Measurements from ENCODE around the gene ARHGAP42.

Gene ARHGAP42

DNA sequence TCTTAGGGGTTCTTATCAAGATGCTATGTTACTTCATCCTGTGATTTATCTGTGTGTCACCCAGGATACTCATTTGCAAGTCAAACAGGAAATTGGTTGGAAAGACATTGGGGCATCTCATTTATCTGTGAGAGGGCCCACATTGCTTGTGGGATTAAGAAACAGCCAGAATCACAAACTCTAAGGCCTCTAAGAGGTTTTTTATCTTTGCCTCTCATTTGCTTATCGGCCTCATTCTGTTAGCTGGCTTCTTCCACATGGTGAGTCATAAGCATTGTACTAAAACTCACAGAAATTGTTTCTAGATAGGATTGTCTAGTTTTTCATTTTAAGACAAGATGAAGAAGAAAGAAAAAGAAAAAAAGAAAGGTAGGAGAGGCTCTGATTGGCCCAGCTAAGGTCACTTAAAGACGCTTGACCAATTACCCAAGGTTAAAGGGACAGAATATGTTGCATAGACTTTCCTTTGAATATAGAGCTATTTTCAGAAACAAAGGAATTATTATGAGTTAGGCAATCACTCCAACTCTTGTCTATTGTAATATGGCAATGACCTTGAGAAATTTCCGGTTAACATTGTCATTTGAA, 121.9 kb downstream of the ARHGAP42 start:
- DNase-seq: no peak

DNA sequence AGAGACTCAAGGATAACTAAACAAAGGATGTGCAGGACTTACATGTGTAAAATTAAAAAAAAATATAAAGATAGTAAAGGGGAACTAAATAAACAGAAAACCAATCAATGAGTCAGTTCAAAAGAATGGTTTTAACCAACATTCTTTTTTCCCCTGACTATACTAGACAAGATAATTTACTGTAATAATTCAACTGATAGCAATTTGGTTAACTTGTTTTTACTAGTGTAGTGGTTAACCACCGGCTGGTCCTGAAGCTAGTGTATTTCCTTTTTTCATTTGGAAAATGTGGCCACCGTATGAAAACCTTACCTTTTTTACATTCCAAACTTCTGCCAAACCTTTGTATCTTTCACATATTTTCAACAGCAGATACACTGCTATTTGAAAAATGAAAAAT, 123.1 kb downstream of the ARHGAP42 start:
- DNase-seq: no peak

DNA sequence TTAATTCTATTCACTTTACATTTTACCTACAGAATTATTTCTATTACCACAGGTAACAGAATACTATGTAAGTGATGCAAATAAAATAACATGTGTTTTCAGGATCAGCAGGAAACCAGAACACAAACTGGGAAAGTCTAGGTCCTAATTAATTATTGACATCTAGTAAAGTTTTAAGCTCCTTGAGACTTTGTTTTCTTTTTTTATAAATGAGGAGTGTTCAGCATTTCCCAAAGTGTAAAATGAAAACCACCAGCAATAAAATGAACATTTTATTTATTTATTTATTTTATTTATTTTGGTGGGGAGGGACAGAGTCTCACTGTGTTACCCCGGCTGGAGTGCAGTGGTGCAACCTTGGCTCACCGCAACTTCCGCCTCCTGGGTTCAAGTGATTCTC, 123.6 kb downstream of the ARHGAP42 start:
- no peak for DNase-seq

DNA sequence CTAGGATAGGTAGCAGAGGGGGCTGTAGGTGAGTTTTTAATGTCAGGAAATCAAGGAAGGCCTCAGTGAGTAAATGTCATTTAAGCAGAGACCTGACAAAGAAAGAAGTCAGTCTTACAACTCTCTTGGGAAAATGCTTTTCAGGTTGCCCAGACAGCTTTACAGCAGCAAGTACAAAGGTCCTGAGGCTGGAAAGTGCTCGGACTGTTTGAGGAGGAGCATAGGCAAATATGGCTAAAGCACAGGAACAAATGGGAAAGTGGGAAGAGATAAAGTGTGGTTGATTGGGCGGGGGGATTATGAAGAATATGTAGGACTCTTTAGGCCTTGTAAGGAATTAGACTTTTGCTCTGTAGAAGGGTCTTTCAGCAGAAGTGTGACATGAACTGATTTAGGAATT, 125.4 kb downstream of the ARHGAP42 start:
- no peak for DNase-seq

DNA sequence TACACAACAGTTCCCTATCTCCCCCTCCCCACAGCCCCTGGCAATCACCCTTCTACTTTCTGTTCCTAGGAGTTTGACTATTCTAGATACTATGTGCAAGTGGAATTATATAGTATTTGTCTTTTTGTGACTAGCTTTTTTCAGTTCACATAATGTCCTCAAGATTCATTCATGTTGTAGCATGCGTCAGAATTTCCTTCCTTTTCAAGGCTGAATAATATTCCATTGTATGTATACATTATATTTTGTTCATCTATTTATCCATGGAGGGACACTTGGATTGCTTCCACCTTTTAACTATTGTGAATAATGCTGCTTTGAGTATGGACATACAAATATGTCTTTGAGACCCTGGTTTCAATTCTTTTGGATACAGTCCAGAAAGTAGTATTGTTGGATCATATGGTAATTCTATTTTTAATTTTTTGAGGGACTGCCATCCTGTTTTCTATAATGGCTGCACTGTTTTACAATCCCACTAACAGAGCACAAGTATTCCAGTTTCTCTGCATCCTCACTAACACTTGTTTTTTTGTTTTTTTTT, 128.8 kb downstream of the ARHGAP42 start:
- no peak for DNase-seq

DNA sequence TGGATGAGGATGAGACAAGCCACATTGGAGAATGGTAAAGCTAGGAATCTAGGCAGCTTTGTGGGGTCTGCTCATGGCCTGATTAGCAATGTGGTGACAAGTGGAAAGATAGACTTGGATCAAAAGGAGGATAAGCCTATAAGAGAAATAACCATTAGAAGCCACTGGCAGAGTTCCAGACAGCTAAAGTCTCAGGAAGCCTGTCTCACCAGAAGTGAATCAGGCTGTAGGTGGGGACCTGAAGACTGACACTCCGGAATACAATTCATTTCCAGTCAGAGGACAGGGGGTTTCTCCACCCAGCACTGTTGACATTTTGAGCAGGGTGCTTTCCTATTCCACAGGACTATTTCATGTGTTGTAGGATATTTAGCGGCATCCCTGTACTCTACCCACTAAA, 129.7 kb downstream of the ARHGAP42 start:
- no peak for DNase-seq

DNA sequence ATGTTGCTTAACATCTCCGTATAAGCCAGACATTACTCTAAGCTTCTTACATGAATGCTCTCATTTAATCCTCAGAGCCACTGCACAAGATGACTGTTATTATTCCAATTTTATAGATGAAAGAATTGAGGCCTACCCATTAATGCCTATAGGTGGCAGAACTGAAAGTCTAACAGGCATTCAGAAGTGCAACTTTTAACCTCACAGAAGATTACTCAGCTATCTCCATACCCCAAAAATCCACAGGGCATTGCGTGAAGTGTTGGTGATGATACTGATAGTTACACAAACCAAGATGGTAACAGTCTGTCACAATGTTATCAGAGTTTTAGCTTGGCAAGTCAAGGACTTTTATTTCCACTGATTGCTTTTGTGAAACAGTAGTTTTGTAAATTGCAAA, 130.5 kb downstream of the ARHGAP42 start:
- DNase-seq: no peak

DNA sequence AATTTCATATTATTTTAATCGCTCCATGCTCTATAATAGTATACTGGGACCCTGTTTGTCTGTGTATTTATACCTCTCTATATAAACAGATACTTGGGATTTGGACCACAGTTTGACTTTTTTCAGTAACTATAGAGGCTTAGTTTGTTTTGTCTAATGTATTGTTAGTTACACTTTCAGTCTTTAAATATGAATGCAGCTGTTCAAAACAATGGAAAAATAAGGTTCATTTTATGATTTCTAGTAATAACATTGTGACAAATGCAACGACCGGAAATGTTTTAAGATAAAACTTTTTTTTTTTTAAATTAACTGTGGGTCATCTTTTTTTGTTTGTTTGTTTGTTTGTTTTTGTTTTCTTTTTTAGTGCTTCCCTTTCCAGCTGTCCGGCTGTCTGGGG, 133.5 kb downstream of the ARHGAP42 start:
- no peak for DNase-seq

DNA sequence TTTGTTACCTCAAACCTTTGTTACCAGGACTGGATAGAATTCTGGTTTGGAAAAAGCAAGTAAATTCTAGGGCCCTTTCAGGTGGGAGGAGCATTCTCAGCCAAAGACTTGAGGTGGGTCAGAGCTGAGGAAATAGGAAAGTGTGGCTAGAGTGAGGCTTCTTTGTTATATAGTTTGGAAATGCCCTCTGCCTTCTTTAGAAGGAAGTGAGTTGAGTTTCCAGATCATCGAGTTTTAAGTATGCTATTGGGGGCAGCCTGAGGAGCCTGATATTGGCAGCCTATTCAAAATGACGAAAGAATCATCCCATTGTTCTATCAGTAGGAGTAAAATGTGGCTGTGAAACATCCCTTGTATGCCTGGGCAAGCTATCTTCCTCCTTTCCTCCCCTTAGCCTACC, 134.1 kb downstream of the ARHGAP42 start:
- DNase-seq: no peak

DNA sequence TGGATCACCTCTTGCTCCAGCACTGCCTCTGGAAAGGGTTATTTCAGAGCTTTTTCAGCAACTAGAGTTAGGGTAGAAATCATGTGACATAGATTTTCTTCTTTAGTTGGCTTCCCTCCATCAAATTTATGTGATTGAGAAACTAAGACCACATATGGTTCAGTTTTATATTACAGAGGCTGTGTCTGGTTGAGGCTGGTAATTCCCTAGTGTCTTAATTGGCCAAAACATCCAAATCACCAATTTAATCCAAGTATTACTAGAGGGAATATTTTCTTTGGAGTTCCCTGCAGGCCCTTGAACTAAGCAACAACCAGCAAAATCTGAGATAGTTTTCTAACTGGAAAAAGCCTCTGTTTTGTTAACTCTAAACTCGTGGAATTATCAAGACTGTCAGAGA, 136.3 kb downstream of the ARHGAP42 start:
- no peak for DNase-seq

DNA sequence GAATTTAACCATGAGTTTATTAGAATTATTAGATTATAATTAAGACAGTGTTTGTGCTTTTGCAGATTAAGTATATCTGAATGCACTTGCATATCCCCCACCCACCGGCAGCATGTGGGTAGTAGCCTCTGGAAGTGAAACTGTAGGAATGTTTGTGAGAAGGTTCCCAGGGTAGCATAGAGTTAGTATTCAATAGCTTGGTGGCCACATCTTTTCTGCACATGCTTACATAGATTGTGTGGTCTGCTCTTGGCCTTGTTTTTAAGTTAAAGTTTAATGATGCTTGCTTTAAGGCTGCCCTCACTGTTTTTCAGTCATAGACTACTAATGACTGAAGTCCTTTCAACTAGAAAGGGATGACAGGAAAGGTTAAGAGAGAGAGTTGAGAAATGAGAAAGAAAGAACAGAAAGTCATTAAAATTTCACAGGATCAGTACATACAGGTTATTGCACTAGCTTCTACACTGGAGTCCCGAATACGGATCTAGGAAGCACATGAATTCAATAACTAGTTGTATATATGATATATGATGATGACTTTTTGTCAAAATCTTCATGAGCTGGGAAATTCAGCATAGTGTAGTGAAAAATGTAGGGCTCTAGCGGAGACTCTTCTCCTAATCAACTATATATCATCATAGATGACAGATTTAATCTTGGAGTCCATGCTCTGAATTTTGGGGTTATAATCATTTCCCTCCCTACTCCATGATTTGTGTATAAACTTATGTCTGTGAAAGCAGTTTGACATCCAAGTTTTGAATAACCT, 137.1 kb downstream of the ARHGAP42 start:
- no peak for DNase-seq

DNA sequence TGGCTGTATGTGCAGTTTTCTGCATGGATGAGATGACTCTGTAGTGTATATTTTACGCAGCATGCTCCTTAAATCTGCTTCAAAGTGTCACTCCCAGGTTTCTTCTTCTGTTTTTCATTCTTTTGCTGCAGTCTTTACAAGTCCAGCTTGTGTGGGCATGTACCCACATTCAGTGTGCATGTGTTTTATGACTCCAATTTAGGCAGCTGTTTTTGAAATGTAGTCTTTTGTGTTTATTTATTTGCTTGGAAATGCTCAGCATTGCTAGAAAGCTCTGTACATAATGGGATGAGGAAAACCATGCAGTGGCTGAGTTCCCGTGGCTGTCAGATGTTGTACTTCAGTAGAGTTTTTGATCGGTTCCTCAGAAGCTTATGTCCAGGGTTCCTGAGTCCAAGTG, 138.5 kb downstream of the ARHGAP42 start:
- DNase-seq: no peak

DNA sequence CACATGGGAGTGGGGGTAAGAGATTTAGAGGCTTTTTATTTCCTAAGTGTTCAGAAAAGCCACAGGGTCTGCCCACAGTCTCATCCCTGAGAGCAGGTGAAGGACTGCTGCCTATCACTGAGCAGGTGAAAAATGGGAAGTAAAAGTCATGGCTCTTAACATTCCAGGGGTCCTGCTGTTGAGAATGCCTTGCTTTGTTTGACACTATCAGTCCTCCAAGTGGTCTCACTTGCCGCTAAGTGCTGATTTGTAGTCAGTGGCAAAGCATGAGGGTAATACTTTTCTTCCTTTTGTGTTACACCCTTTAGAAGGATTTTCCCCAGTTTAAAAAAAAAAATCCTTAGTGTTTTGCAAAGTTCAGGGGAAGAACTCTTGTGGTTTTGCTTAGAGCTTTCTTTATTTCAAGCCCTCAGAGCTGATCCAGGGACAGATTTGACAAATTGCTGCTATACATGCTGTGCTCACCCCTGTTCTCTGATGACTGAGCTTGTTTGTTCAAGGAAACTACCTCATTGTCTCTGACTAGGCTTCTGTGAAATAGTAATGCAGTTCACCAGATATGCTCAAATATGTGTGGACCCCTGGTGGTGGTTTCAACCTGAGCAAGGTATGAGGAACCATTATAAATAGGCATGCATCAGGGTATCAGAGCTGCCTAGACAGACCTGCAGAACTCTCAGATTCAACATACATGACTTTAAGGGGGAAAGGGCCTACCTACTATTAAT, 141.0 kb downstream of the ARHGAP42 start:
- peak; percentile 89 for DNase-seq

DNA sequence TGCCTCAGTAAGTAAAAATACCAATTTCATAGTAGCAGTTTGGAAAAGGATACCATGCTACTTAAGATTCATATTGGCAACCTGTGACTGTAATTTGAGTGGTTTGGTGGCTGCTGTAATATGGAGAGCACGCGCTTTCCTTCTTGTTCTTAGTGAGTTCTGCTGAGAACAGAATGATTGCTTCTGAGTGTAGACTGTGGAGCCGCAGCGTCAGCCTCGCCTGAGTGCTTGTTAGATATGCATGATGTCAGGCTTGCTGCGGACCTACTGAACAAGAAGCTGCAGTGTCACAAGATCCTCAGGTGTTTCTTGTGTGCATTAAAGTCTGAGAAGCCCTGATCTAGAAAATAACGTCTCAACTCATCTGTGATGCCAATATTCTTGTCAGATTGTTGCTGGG, 143.2 kb downstream of the ARHGAP42 start:
- peak; percentile 42 for DNase-seq

DNA sequence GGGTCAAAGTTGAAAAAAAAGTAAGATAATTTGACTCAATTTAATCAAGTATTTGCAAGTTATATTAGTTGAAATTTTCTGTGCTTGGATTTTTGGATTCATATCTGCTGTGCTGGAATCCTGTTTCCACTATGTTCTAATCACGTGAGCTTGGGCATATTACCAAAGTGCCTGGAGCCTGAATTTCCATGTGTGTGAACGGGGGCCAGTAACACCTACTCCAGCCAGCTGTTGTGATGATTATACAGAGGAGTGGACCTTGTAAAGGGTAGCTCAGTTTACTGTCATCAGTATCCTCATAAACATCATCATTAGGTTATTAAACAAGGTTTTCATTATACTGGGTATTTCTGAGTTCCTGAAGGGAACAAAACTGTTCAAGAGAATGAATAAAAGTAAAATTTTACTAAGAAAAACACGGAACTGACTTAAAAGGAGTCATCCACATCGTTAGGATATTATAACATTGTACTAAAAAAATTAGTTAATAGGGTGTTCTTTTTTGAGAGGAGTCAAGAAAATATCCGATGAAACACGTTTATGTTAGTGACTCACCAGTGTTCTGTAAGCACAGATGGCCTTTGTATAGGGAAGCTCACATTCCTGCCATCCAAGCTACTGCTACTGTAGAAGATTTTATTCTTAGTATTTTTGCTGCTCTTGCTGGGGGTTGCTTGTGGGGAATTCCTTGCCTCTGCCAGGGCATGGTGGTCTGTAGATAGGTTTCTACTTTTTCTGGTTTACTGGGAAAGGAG, 144.1 kb downstream of the ARHGAP42 start:
- no peak for DNase-seq

DNA sequence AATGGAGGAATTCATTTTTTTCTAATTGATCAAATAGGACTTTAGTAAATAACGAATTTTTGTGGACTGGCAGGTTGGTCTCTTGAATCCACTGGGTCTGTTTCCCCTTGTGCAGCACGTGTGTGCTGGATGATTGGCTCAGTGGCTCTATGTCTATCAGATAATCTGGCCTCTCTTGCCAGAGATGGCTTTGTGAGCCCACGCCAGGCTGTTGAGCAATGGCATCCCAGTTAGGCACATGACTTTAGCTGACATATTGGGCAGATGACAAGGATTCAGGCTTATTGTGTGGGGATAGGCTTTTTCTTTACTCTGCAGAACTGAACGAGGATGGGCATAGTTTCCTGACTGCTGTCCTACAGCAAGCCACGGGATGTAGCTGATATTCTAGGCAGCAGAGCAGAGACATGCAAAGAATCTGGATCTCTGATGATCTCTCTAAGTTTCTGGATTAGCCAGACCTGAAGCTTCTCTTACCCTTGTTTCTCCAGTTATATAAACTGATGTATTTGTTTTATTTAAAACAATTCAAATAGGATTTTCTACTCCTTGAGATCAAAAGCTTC, 144.9 kb downstream of the ARHGAP42 start:
- no peak for DNase-seq

DNA sequence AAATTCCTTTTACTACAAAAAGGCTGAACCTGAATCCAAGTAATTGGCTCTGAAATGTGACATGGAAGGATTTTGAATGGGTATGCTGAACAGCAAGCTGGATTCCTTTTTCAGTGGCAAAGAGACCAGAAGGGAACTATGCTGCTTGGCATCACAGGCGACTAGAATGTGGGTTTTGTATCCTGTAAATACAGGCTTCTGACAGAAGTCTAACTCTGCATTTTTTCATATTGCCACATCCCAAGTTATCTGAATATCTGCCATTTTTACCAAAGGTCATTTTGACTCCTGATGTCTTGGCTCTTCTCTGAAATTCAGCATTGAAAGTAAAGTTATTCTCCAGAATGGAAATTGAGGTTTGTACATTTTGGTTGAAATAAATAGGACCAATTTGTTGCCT, 145.7 kb downstream of the ARHGAP42 start:
- no peak for DNase-seq

DNA sequence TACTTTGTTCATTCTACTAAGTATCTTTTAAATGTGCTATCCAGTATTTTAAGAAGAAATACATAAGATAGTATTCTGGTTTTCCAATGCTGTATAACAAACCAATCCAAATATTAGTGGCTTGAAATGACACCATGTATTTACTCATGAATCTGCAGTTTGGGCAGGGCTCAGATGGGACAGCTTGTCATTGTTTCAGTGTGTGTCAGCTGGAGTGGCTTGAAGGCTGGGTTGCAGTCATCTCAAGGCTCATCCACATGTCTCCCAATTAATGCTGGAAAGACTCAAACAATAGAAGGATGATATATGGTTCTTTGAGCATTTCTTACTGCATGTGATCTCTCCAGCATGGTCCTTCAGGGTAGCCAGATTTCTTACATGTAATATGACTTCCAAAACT, 146.2 kb downstream of the ARHGAP42 start:
- no peak for DNase-seq

DNA sequence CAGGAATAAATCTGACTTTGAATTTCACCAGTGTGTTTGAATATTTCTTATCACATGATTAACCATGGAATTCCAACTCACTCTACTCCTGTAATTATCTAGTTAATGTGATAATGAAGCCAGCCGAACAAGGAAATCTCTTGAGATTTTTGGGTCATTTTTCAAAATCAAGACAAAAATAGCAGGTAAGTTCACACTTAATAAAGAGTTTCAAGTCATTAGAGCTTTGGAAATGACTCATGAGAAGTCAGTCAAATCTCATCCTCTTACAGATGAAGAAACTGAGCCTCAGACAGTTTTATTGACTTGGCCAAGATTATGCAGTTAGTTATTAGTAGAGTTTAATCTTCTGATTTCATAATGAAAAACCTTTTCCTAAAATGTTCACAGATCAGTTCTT, 148.8 kb downstream of the ARHGAP42 start:
- no peak for DNase-seq

DNA sequence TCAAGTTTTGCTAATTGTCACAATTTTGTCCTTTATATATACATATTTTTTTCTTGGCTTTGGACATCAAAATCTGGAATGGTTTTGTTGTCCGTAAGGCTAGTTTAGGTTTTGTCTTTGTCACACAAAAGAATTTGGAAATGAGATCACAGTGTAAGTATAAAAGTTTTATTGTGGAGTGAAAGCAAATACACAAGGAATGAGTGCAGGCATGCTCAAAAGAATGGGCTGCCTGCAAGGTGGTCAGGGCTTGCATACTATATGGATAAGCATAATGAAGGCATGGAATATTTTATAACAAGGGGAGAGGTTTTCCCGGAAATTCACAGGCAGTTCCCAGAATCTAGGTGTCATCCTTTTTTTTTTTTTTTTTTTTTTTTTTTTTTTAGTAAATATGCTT, 150.2 kb downstream of the ARHGAP42 start:
- DNase-seq: no peak

DNA sequence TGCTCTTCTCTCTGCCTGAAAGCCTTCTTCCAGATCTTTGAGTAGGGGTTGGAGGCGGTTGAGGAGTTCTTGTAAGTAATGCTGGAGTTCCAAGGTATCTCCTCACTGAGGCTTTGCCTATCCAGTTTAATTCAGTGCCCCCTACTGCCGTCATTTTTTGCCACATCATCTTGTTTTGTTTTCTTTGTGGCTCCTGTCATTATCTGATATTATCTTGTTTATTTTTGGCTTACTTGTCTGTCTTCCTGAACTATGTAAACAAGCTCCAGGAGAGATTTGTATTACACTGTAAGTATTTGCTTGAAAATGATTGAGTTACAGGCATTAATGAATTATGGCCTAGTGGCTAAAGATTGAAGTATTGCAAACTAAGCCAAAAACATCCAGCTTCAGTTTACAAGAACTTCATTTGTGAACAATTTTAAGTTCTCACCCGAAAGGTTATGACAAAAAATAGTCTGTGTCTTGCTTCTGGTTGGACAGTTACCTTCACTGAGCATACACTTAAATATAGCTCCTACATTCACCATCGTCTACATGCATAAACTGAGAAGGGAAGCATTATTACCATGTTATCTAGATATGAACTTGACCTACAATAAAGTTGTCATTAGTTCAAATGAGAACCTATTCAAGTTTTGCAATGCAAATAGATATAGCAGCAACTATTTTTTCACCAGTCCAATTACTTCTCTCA, 154.8 kb downstream of the ARHGAP42 start:
- DNase-seq: no peak

DNA sequence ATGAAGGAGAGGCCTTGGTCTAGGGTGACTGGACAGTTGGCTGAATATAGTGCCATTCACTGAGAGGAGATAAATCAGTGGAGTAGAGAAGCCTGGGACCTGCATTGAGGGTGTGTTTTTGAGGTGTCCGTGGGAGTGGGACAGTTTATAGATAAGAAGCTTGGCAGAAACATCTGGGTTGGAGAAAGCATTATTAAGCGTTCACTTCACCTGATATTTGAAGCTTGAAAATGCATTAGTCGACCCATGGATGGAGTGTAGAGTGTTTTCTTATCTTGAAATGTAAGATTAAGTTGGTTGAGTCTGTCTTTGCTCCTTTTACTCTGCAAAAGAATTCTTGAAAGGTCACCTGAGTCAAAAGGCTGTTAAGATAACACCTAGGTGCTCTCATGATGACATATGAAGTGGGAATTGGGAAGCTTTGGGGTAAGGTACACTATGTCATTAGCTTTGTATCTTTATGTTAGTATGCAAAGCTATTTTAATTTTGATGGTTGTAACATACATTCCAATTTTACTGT, 160.7 kb downstream of the ARHGAP42 start:
- DNase-seq: no peak

Measured in COR-L47 (cell line).